K562 (cell line): ENCODE data around the gene ANKMY1. TPM values are rescaled to one million over a fixed set of nuclear protein-coding genes. Genes with fewer than 3 reads are reported as not detected.

Experiments
- ATAC-seq: fragments of 200-7000 bp; cut with Tn5 transposase; 3 replicates; pipeline ENCODE4 v1.9.1; 2020; ENCODE audit warnings: moderate library complexity
- BruUV-seq: library from RNA; stranded (reverse); fragments of 400-500 nt; replicated peaks from 2 replicates; lab custom pipeline; 2021; lab: Mats Ljungman, UMichigan
- CTCF ChIA-PET: fragments of 300-600 bp; formaldehyde crosslinking; extraction: SDS; loops from one replicate; lab custom pipeline; 2021; ENCODE audit warnings: low intra/inter-chr PET ratio; lab: Yijun Ruan, JAX
- POLR2A ChIA-PET: fragments of 300-600, 350-650 bp; sonication (Branson Sonifier 250); formaldehyde crosslinking; extraction: SDS; loops from one replicate; lab custom pipeline; 2021; ENCODE audit warnings: antibody characterized with exemption, inconsistent platforms; lab: Yijun Ruan, JAX
- DNase-seq, 4 experiments: peaks; one replicate each; pipeline versions ENCODE4 v3.0.0 to v3.0.0-alpha.2; 2011 to 2018; ENCODE audit warnings: low spot score in 3 of 4, mixed read lengths in 3 of 4; ENCODE audit errors: extremely low read depth in 1 of 4
- FAIRE-seq: peaks from 2 replicates; lab custom pipeline; 2011; peaks lifted over from hg19 to GRCh38; lab: Jason Lieb, UNC
- H2AFZ ChIP-seq: 2 replicates; pipeline ENCODE4 v1.6.0; 2011; ENCODE audit warnings: low read depth, low read length, control low read depth, inconsistent platforms
- H3K27ac ChIP-seq: fragments of 200-600 bp; 3 replicates; pipeline ENCODE4 v1.8.0; 2011; ENCODE audit warnings: low read depth, mild to moderate bottlenecking, control low read depth, inconsistent platforms, low read length, moderate library complexity, mixed read lengths; ENCODE audit errors: extremely low read depth
- H3K27me3 ChIP-seq, 2 experiments: fragments of 300-600 bp in 1 of 2; 2 replicates in 1 of 2; 3 replicates in 1 of 2; pipeline versions ENCODE4 v1.6.0 to v1.8.0; 2011; ENCODE audit warnings: inconsistent platforms in 2 of 2, low read length in 2 of 2, mild to moderate bottlenecking in 1 of 2, mixed read lengths in 1 of 2, moderate library complexity in 1 of 2; ENCODE audit not compliant: control insufficient read depth in 2 of 2, insufficient read depth in 2 of 2
- H3K36me3 ChIP-seq: fragments of 300-600 bp; 3 replicates; pipeline ENCODE4 v1.8.0; 2011; ENCODE audit warnings: mild to moderate bottlenecking, low read length, inconsistent platforms; ENCODE audit not compliant: control insufficient read depth, insufficient read depth
- H3K4me1 ChIP-seq, 2 experiments: fragments of 200-600 bp in 1 of 2; replicated peaks in 1 of 2; 2 replicates in 1 of 2; 3 replicates in 1 of 2; pipeline versions ENCODE4 v1.5.1 to v1.8.0; 2011; ENCODE audit warnings: inconsistent platforms in 2 of 2, low read length in 2 of 2, mild to moderate bottlenecking in 1 of 2, mixed read lengths in 1 of 2, moderate library complexity in 1 of 2; ENCODE audit not compliant: control insufficient read depth in 2 of 2, insufficient read depth in 2 of 2
- H3K4me2 ChIP-seq: 2 replicates; pipeline ENCODE4 v1.6.1; 2011; ENCODE audit warnings: low read length, control low read depth, inconsistent platforms, mixed read lengths; ENCODE audit not compliant: insufficient read depth
- H3K4me3 ChIP-seq: fragments of 200-600 bp; sonication (generic), shearing (Covaris generic); 2 replicates; pipeline ENCODE4 v1.5.1; 2016; ENCODE audit warnings: control low read depth, inconsistent platforms
- H3K79me2 ChIP-seq: fragments of 200-600 bp; 3 replicates; pipeline ENCODE4 v1.8.0; 2011; ENCODE audit warnings: low read length, inconsistent platforms; ENCODE audit not compliant: control insufficient read depth, insufficient read depth
- H3K9ac ChIP-seq, 2 experiments: 2 replicates each; pipeline versions ENCODE4 v1.6.0 to v1.6.1; 2011; ENCODE audit warnings: low read depth in 2 of 2, low read length in 2 of 2, control low read depth in 1 of 2, inconsistent platforms in 1 of 2, mild to moderate bottlenecking in 1 of 2, mixed read lengths in 1 of 2; ENCODE audit not compliant: insufficient read depth in 1 of 2
- H3K9me1 ChIP-seq: one replicate; pipeline ENCODE4 v1.6.0; 2011; ENCODE audit warnings: inconsistent platforms, mild to moderate bottlenecking, low read length, moderate library complexity; ENCODE audit not compliant: control insufficient read depth, insufficient read depth
- H3K9me3 ChIP-seq: replicated peaks from 2 replicates; pipeline ENCODE4 v1.5.1; 2011; ENCODE audit warnings: low read depth, low read length, inconsistent platforms; ENCODE audit not compliant: control insufficient read depth, insufficient read depth
- H4K20me1 ChIP-seq: replicated peaks from 2 replicates; pipeline ENCODE4 v1.6.1; 2011; ENCODE audit warnings: low read length, inconsistent platforms, mixed read lengths; ENCODE audit not compliant: control insufficient read depth, insufficient read depth
- CCAR2 ChIP-seq: fragments of 200-400 bp; formaldehyde crosslinking; IDR thresholded peaks from 2 replicates; pipeline ENCODE4 v1.6.1; 2017; ENCODE audit warnings: mild to moderate bottlenecking, low read depth, low read length
- CTCFL ChIP-seq: IDR thresholded peaks from 2 replicates; pipeline ENCODE4 v1.6.1; 2011; ENCODE audit warnings: borderline replicate concordance, low read depth, mild to moderate bottlenecking, moderate library complexity, low read length; ENCODE audit not compliant: insufficient read depth, poor library complexity, severe bottlenecking
- FOXJ2 ChIP-seq: fragments of 200-800 bp; sonication (Bioruptor generic); IDR thresholded peaks from 2 replicates; pipeline ENCODE4 v1.6.1; 2016; ENCODE audit warnings: missing genetic modification characterization, missing compliant biosample characterization
- KDM4B ChIP-seq, 2 experiments: fragments of 450-650 bp in 1 of 2; sonication (generic) in 1 of 2; IDR thresholded peaks; 2 replicates each; pipeline ENCODE4 v1.6.1; 2016 to 2017; ENCODE audit warnings: borderline replicate concordance in 2 of 2, antibody characterized with exemption in 1 of 2, low read depth in 1 of 2, mild to moderate bottlenecking in 1 of 2
- MBD2 ChIP-seq: sonication (generic); IDR thresholded peaks from 2 replicates; pipeline ENCODE4 v1.6.1; 2016; ENCODE audit warnings: low read depth, borderline replicate concordance
- PHB2 ChIP-seq: fragments of 450-650 bp; IDR thresholded peaks from 2 replicates; pipeline ENCODE4 v1.6.1; 2017; ENCODE audit warnings: low read depth
- PRDM10 ChIP-seq: fragments of 450-650 bp; IDR thresholded peaks from 2 replicates; pipeline ENCODE4 v1.6.1; 2018; ENCODE audit not compliant: partially characterized antibody
- TGIF2 ChIP-seq: sonication (generic); formaldehyde crosslinking; IDR thresholded peaks from 2 replicates; pipeline ENCODE4 v1.8.1; 2022; ENCODE audit warnings: mild to moderate bottlenecking, missing genetic modification reagents, moderate library complexity
- ZBTB7A ChIP-seq: IDR thresholded peaks from 2 replicates; pipeline ENCODE4 v1.6.1; 2011; ENCODE audit warnings: low read depth, mild to moderate bottlenecking, low read length, moderate library complexity, borderline replicate concordance; ENCODE audit not compliant: control insufficient read depth
- WGBS: fragments of 100-300 bp; shearing (Covaris generic); methylation state at CpG from one replicate; pipeline ENCODE4 v1.1.6; 2016; ENCODE audit warnings: low coverage, mixed read lengths; ENCODE audit not compliant: insufficient coverage; ENCODE audit errors: missing lambda C conversion rate; 5-methylcytosine and 5-hydroxymethylcytosine counted together
- in situ Hi-C: fragments of 300-500 bp; cut with MboI; formaldehyde crosslinking; loops from 4 replicates; pipeline ENCODE4 v1.15.0; 2018; ENCODE audit warnings: inconsistent platforms, mixed read lengths
- intact Hi-C: fragments of 100-400 bp; cut with micrococcal nuclease; formaldehyde crosslinking; loops from 2 replicates; pipeline ENCODE4 v1.14.2; 2022
- polyA plus RNA-seq, 8 experiments: library from polyadenylated mRNA; depleted of rRNA in 4 of 8; stranded (reverse) in 5 of 8; unstranded in 3 of 8; fragments of >200 nt; fragmentation: Nextera tagmentation in 2 of 8; fragmentation: Illumina TruSeq in 1 of 8; extraction: Ambion mirVana in 2 of 8; extraction: Trizol in 1 of 8; gene quantifications; 2 replicates each; pipeline versions ENCODE4 v1.2.1 to v1.2.3, GENCODE V29; 2011 to 2014; ENCODE audit warnings: inconsistent platforms in 1 of 8, missing spikeins in 1 of 8
- total RNA-seq, 7 experiments: library from RNA; depleted of rRNA in 6 of 7; stranded (reverse); fragments of >200 nt in 6 of 7; fragmentation: Illumina TruSeq in 2 of 7; extraction: Trizol in 2 of 7; gene quantifications; 2 replicates each; pipeline versions ENCODE4 v1.2.1 to v1.2.3, GENCODE V29; 2011 to 2021; ENCODE audit warnings: low replicate concordance in 1 of 7
- TF ChIP-seq, protein P1 (sequence below), 2 experiments: fragments of 450-650 bp; IDR thresholded peaks; 2 replicates each; pipeline ENCODE4 v1.6.1; 2016
- TF ChIP-seq, protein P2 (sequence below): fragments of 450-650 bp; formaldehyde crosslinking; IDR thresholded peaks from 2 replicates; pipeline ENCODE4 v1.4.0; 2020; ENCODE audit warnings: mild to moderate bottlenecking, moderate library complexity

The ANKMY1 gene
- total and polyA plus RNA-seq, 9 of the 15 experiments (the other 6 are each of a cell fraction or from before 2014, with no cell fraction given): 0.75 to 15.1 (median 11.7) TPM

DNA sequence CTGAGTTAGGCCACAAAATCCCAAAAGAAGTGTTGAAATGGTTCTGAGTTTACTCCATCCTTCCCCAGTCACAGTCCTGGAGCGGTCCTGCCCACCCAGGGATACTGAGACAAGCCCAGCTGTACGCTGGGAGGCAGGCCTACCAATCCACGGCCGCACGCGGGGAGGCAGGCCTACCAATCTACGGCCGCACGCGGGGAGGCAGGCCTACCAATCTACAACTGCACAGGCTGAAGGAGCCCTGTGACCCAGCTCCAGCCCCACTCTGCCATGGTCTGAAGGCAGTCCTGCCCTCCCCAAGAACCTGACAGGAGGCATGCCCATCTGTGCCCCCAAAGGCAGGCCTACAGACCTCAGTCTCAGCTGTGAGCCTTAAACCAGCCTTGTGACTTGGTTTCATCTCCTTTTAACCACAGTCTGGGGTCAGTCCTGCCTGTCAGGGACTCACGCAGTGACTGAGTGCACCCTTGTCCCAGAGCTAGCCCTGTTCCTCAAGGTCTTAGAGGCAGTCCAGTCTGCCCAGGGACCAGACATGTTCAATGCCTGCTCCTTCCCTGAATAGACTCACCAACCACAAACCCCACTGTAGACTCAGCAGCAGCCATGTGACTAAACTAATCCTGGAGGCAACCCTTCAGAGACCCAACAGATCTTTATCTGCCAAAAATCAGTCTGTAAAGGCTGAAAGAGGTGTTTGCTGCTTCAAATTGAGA, 85.6 kb downstream of the ANKMY1 start:
- BruUV-seq: no TSS peak
- no peaks in the 10 kb centered on the region for H3K9me1 ChIP-seq
- DNase-seq (no peak), ATAC-seq (no peak), FAIRE-seq (no peak)
- no peak overlapping the region for H3K9ac ChIP-seq
- H3K4me3 ChIP-seq: no peak overlapping the region
- H2AFZ ChIP-seq: no peak overlapping the region
- WGBS: 90% methylated on average over 4 of the region's 11 CpGs
- no peak overlapping the region for H3K4me2 ChIP-seq
- no peaks in the 10 kb centered on the region; the same call in 1 of the 2 replicates for H3K9me3 ChIP-seq
- ChIA-PET CTCF (no interaction called here), POLR2A (no interaction called here)
- in situ Hi-C loops: no loop called here
- H3K4me1 ChIP-seq: no peaks in the 10 kb centered on the region
- H3K79me2 ChIP-seq: no peaks in the 10 kb centered on the region
- no peaks in the 10 kb centered on the region for H4K20me1 ChIP-seq
- H3K27ac ChIP-seq: no peak overlapping the region
- H3K36me3 ChIP-seq: no peaks in the 10 kb centered on the region
- H3K27me3 ChIP-seq: no peaks in the 10 kb centered on the region
- intact Hi-C loops: no loop called here
- TF ChIP-seq FOXJ2 (tag) (no peak), PRDM10 (no peak), KDM4B (IDR thresholded peaks at IDR 0.05; ENCODE audit: borderline replicate concordance in 2 of 2, low read depth in 1 of 2) (no peak), CCAR2 (no peak), CTCFL (no peak), PHB2 (no peak), MBD2 (no peak), TGIF2 (CRISPR knock-in tag) (no peak), ZBTB7A (no peak)
- TF ChIP-seq, protein P1, sequence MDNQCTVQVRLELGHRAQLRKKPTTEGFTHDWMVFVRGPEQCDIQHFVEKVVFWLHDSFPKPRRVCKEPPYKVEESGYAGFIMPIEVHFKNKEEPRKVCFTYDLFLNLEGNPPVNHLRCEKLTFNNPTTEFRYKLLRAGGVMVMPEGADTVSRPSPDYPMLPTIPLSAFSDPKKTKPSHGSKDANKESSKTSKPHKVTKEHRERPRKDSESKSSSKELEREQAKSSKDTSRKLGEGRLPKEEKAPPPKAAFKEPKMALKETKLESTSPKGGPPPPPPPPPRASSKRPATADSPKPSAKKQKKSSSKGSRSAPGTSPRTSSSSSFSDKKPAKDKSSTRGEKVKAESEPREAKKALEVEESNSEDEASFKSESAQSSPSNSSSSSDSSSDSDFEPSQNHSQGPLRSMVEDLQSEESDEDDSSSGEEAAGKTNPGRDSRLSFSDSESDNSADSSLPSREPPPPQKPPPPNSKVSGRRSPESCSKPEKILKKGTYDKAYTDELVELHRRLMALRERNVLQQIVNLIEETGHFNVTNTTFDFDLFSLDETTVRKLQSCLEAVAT (IDR thresholded peaks at IDR 0.05): no peak
- TF ChIP-seq, protein P2, sequence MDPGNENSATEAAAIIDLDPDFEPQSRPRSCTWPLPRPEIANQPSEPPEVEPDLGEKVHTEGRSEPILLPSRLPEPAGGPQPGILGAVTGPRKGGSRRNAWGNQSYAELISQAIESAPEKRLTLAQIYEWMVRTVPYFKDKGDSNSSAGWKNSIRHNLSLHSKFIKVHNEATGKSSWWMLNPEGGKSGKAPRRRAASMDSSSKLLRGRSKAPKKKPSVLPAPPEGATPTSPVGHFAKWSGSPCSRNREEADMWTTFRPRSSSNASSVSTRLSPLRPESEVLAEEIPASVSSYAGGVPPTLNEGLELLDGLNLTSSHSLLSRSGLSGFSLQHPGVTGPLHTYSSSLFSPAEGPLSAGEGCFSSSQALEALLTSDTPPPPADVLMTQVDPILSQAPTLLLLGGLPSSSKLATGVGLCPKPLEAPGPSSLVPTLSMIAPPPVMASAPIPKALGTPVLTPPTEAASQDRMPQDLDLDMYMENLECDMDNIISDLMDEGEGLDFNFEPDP (CRISPR knock-in tag): no peak
